GM13977 (cell line): Measurements from ENCODE around the gene HAO1.

Source experiments
- DNase-seq: peaks from one replicate; pipeline ENCODE4 v3.0.0; 2012; ENCODE audit warnings: low spot score
- in situ Hi-C: fragments of 300-500 bp; cut with MboI; formaldehyde crosslinking; loops from one replicate; pipeline ENCODE4 v1.12.0; 2022; ENCODE audit warnings: low sequenced_read_pairs, low pct_unique_long_range_greater_than_20kb, mixed read lengths, inconsistent platforms; ENCODE audit not compliant: unreplicated experiment
- TF ChIP-seq, protein P1 (sequence below): IDR thresholded peaks from 2 replicates; pipeline ENCODE4 v1.5.1; 2012; ENCODE audit warnings: mild to moderate bottlenecking, control low read depth; ENCODE audit not compliant: insufficient read depth; ENCODE audit errors: extremely low read depth, missing control alignments

The HAO1 gene

DNA sequence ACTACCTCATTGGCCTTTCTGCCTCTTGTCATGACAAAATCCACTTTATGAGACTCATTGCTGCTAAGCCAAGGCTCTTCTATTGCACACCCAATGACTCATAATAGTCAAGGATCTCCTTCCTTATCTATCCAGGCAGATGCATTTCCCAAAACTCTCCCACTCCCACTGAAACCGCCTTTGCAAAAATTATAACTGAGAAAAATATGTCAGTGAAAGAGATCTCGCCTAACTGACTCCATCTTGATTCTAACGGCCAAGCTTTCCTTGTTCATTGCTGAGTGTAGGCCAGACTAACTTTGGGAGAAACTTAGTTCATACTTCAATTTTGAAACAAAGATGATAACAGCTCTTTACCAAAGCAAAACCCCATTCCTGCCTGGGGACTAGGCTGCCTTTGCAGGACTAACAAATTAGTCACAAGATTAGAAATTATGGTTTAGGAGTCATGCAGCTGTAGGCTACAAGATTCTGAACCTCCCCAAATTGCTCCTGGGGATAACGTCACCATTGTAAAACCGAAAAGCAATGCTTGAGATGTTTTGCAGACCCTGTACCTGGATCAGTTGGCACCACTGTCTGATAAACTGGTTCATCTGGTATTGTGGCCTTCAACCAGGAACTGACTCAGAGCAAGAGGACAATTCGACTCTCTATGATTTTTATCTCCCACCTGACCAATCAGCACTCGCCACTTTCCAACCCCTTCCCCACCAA is 47.1 kb downstream of the HAO1 start:
- TF ChIP-seq, protein P1, sequence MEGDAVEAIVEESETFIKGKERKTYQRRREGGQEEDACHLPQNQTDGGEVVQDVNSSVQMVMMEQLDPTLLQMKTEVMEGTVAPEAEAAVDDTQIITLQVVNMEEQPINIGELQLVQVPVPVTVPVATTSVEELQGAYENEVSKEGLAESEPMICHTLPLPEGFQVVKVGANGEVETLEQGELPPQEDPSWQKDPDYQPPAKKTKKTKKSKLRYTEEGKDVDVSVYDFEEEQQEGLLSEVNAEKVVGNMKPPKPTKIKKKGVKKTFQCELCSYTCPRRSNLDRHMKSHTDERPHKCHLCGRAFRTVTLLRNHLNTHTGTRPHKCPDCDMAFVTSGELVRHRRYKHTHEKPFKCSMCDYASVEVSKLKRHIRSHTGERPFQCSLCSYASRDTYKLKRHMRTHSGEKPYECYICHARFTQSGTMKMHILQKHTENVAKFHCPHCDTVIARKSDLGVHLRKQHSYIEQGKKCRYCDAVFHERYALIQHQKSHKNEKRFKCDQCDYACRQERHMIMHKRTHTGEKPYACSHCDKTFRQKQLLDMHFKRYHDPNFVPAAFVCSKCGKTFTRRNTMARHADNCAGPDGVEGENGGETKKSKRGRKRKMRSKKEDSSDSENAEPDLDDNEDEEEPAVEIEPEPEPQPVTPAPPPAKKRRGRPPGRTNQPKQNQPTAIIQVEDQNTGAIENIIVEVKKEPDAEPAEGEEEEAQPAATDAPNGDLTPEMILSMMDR: no peak
- no peak for DNase-seq
- in situ Hi-C loops: no loop called here

DNA sequence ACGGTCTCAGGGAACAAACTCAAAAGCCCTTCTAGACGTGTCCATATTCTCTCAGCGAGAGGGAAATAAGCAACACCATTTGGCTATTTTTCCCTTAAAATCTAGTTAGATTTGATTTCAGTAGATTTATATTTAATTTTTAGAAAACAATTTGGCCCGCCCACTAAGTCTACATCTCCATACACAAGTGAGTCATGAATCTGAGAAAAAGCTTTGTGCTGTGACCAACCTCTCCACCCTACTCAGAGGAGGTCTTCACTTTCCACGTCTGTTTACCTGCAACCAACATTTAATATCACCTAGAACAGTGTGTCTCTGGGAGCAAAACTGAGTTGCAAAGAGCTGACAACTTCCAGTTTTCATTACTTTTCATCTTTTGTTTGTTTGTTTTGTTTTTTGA is 48.6 kb downstream of the HAO1 start:
- in situ Hi-C loops: no loop called here

DNA sequence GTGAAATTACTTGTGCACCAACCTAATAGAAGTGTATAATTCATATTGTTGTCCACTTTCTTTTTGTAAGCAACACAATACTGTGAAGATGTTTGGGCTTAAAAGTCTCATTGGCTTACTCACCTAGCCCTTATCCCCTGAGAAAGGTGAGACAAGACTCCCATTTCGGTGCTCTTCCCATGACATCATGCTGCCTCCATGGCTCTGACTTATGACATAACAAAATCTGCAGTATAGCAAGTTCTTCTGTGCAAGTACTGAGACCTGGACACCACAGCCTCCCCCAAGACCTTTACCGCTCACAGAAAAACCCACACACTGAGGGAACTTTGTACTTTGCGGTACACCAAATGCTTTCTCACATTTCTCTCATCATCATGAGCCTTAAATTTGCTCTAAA is 50.5 kb downstream of the HAO1 start:
- DNase-seq: no peak
- in situ Hi-C loops: no loop called here
- TF ChIP-seq, protein P1: no peak

More for the DNA sequence above, 48.6 kb downstream of the HAO1 start:
- DNase-seq: no peak
- TF ChIP-seq, protein P1: no peak

DNA sequence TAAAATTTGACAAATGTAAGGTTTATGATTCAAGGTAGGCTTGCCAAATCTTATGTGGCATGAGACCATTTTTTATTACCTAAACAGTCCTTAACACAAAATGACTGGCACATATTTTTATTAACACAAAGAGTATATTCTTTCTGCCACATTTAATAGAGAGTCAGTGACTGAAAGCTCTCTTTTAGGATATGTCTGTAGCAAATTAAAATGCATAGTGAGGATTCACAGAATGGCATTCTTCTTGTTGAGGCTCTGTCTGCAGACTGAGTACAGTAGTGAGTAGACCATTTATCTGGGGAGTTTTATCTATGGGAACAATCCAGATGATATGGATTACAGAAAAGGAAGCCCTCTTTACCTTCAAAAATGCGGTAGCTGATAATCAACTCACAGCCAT is 56.5 kb downstream of the HAO1 start:
- DNase-seq: no peak
- in situ Hi-C loops: no loop called here
- TF ChIP-seq, protein P1: no peak

DNA sequence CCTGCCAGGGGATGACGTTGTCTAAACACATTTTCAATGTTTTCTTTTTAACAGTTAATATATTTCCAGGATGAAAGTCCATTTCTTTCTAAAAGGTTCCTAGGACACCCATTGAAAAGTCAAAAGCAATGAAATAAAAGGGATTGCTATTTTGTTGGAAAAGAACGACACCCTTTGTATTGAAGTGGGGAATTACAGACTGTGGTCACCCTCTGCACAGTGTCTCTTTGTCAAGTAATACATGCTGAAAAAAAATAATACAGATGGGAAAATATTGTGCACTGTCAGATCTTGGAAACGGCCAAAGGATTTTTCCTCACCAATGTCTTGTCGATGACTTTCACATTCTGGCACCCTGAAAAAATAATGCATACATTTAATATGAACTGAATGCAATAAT is 56.9 kb downstream of the HAO1 start:
- TF ChIP-seq, protein P1: no peak
- in situ Hi-C loops: no loop called here
- no peak for DNase-seq

DNA sequence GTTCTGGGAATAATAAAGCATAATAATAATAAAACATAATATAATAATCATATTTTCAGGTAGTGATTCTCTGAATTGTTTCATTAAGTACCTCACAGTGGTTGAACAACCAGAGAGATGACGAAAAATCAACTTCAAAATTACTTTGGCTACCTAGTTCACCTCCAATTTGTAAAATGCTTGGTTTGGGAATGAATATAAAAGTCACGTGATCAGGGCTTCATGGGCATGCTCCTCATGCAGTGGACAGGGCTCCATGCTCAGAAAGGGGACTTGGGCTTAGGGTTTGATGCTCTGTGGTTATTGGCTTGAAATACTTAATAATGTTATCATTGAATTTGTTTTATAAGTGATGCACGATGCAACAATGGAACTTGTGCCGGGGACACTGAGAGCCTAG is 58.2 kb downstream of the HAO1 start:
- TF ChIP-seq, protein P1: no peak

More for the DNA sequence above, 58.2 kb downstream of the HAO1 start:
- DNase-seq: no peak
- in situ Hi-C loops: no loop called here
